Measurements from ENCODE around the gene DMAC2.

DNA sequence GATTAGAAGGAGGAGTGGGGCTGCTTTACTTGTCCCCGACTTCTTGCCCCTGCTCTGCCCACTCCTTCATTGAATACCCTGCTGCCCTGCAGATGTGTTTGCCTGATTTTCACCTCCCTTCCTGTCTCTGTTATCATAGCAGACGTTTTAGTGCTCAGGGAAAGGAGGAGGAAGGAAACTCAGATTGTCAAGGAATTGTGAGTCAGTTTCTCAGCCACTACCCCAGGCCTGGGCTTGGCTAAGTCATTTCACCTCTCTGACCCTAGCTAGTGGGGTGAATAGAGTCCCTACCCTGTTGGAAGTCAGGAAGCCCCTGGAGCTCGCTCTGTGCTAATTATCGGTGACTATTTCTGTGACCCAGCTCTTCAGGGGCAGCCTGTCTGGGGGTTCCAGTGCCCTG lies 38.2 kb downstream of the DMAC2 start:
- no peak for TF ChIP-seq TAF1 (CRISPR knock-in tag; IDR thresholded peaks at IDR 0.05)
- TF ChIP-seq, protein P1, sequence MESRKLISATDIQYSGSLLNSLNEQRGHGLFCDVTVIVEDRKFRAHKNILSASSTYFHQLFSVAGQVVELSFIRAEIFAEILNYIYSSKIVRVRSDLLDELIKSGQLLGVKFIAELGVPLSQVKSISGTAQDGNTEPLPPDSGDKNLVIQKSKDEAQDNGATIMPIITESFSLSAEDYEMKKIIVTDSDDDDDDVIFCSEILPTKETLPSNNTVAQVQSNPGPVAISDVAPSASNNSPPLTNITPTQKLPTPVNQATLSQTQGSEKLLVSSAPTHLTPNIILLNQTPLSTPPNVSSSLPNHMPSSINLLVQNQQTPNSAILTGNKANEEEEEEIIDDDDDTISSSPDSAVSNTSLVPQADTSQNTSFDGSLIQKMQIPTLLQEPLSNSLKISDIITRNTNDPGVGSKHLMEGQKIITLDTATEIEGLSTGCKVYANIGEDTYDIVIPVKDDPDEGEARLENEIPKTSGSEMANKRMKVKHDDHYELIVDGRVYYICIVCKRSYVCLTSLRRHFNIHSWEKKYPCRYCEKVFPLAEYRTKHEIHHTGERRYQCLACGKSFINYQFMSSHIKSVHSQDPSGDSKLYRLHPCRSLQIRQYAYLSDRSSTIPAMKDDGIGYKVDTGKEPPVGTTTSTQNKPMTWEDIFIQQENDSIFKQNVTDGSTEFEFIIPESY (CRISPR knock-in tag; IDR thresholded peaks at IDR 0.05): no peak
- no peak for TF ChIP-seq HNRNPK (IDR thresholded peaks at IDR 0.05; ENCODE audit: low read depth, low read length, poor library complexity, severe bottlenecking)
- TF ChIP-seq BRCA1 (CRISPR knock-in tag; IDR thresholded peaks at IDR 0.05): no peak

All from HepG2 (cell line).